K562 (cell line): Measurements from ENCODE around the gene PTRH1. TPM values are rescaled to one million over a fixed set of nuclear protein-coding genes. Genes with fewer than 3 reads are reported as not detected.

Source experiments
- BRD4 ChIP-seq: fragments of 200-600 bp; sonication (generic); IDR thresholded peaks from 2 replicates; pipeline ENCODE4 v1.6.1; 2017; ENCODE audit warnings: inconsistent platforms
- BRF1 ChIP-seq: IDR thresholded peaks from 3 replicates; pipeline ENCODE4 v1.6.1; 2011; ENCODE audit warnings: borderline replicate concordance, mild to moderate bottlenecking; ENCODE audit not compliant: insufficient read length; ENCODE audit errors: extremely low read depth
- FOXO4 ChIP-seq: fragments of 450-650 bp; formaldehyde crosslinking; IDR thresholded peaks from 2 replicates; pipeline ENCODE4 v1.4.0; 2020; ENCODE audit warnings: mild to moderate bottlenecking, moderate library complexity
- GABPA ChIP-seq: fragments of 200-800 bp; sonication (Bioruptor generic); conservative IDR thresholded peaks from 2 replicates; pipeline ENCODE4 v1.6.1; 2016; ENCODE audit warnings: low read depth, missing genetic modification characterization, missing compliant biosample characterization
- GTF2E2 ChIP-seq: fragments of 200-800 bp; sonication (Bioruptor generic); IDR thresholded peaks from 2 replicates; pipeline ENCODE4 v1.6.1; 2016; ENCODE audit warnings: missing genetic modification characterization, missing compliant biosample characterization
- KLF16 ChIP-seq: IDR thresholded peaks from 2 replicates; pipeline ENCODE4 v1.6.1; 2016; ENCODE audit warnings: antibody characterized with exemption
- MCM5 ChIP-seq: fragments of 450-650 bp; IDR thresholded peaks from 2 replicates; pipeline ENCODE4 v1.6.1; 2016; ENCODE audit warnings: low read depth
- MTA2 ChIP-seq: fragments of 450-650 bp; IDR thresholded peaks from 2 replicates; pipeline ENCODE4 v1.6.1; 2016; ENCODE audit warnings: low read depth
- NFATC3 ChIP-seq: fragments of 450-650 bp; IDR thresholded peaks from 2 replicates; pipeline ENCODE4 v1.6.1; 2017; ENCODE audit warnings: mild to moderate bottlenecking
- NFYB ChIP-seq: IDR thresholded peaks from 2 replicates; pipeline ENCODE4 v1.6.1; 2011; ENCODE audit warnings: mild to moderate bottlenecking, moderate library complexity; ENCODE audit not compliant: insufficient read length; ENCODE audit errors: extremely low read depth
- PREB ChIP-seq: sonication (generic); formaldehyde crosslinking; IDR thresholded peaks from 2 replicates; pipeline ENCODE4 v1.8.1; 2023; ENCODE audit warnings: mild to moderate bottlenecking, missing genetic modification reagents
- SNIP1 ChIP-seq: fragments of 450-650 bp; IDR thresholded peaks from 2 replicates; pipeline ENCODE4 v1.7.1; 2017; ENCODE audit warnings: low read depth, mild to moderate bottlenecking
- TRIM25 ChIP-seq: fragments of 450-650 bp; IDR thresholded peaks from 2 replicates; pipeline ENCODE4 v1.7.0; 2016; ENCODE audit warnings: borderline replicate concordance
- ZNF184 ChIP-seq: sonication (generic); formaldehyde crosslinking; IDR thresholded peaks from 2 replicates; pipeline ENCODE4 v1.5.0; 2020; ENCODE audit warnings: missing genetic modification reagents
- ZNF384 ChIP-seq: IDR thresholded peaks from 2 replicates; pipeline ENCODE4 v1.6.1; 2012; ENCODE audit warnings: low read depth, low read length, improper control_type of control experiment
- polyA plus RNA-seq, 8 experiments: library from polyadenylated mRNA; depleted of rRNA in 4 of 8; stranded (reverse) in 5 of 8; unstranded in 3 of 8; fragments of >200 nt; fragmentation: Nextera tagmentation in 2 of 8; fragmentation: Illumina TruSeq in 1 of 8; extraction: Ambion mirVana in 2 of 8; extraction: Trizol in 1 of 8; gene quantifications; 2 replicates each; pipeline versions ENCODE4 v1.2.1 to v1.2.3, GENCODE V29; 2011 to 2014; ENCODE audit warnings: inconsistent platforms in 1 of 8, missing spikeins in 1 of 8
- total RNA-seq, 7 experiments: library from RNA; depleted of rRNA in 6 of 7; stranded (reverse); fragments of >200 nt in 6 of 7; fragmentation: Illumina TruSeq in 2 of 7; extraction: Trizol in 2 of 7; gene quantifications; 2 replicates each; pipeline versions ENCODE4 v1.2.1 to v1.2.3, GENCODE V29; 2011 to 2021; ENCODE audit warnings: low replicate concordance in 1 of 7
- TF ChIP-seq, protein P1 (sequence below): fragments of 450-650 bp; conservative IDR thresholded peaks from 2 replicates; pipeline ENCODE4 v1.6.1; 2016; ENCODE audit warnings: missing genetic modification characterization, low read depth, mild to moderate bottlenecking, missing compliant biosample characterization, moderate library complexity
- TF ChIP-seq, protein P2 (sequence below): sonication (generic); formaldehyde crosslinking; IDR thresholded peaks from 2 replicates; pipeline ENCODE4 v1.8.1; 2023; ENCODE audit warnings: mild to moderate bottlenecking, missing genetic modification reagents, moderate library complexity
- TF ChIP-seq, protein P3 (sequence below): fragments of 150-350 bp; IDR thresholded peaks from 2 replicates; pipeline ENCODE4 v1.6.1; 2014; ENCODE audit warnings: low read depth, mild to moderate bottlenecking, low read length, borderline replicate concordance

The PTRH1 gene
- total and polyA plus RNA-seq, 9 of the 15 experiments (the other 6 are each of a cell fraction or from before 2014, with no cell fraction given): 0.63 to 43.1 (median 5.7) TPM

DNA sequence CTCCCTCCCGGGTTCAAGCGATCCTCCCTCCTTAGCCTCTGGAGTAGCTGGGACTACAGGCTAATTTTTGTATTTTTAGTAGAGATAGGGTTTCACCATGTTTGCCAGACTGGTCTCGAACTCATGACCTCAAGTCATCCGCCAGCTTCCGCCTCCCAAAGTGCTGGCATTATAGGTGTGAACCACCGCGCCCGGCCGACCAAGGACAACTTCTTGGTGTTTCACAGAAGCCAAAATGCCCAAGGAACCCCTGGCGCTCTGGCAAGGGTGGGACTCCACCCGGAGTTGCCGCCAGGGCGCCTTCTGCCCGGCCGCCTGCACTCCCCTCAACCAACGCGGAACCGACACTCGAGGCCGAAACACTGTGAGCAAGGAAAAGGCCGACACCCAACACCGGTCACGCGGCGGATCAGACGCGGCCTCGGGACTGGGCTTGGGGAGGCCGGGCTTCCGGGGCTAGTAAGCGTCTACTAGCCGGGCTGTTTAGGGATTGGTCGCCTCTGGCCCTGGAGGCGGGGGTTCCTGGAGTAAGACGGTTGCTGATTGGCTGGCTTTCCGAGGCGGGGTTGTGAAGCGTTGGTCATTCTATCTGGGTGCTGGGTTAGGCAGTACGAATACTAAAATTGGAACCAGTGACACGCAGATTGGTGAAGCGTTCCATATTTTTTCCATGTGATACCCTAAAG is 16.3 kb downstream of the PTRH1 start (continued):
- TF ChIP-seq, protein P1, sequence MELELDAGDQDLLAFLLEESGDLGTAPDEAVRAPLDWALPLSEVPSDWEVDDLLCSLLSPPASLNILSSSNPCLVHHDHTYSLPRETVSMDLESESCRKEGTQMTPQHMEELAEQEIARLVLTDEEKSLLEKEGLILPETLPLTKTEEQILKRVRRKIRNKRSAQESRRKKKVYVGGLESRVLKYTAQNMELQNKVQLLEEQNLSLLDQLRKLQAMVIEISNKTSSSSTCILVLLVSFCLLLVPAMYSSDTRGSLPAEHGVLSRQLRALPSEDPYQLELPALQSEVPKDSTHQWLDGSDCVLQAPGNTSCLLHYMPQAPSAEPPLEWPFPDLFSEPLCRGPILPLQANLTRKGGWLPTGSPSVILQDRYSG: peak; percentile 94
- TF ChIP-seq ZNF184 (CRISPR knock-in tag) (no peak), SNIP1 (no peak), BRF1 (no peak), TRIM25 (no peak), MTA2 (no peak), PREB (CRISPR knock-in tag) (peak; percentile 64; the same call in 1 of the 2 replicates), BRD4 (no peak), GABPA (tag) (peak; percentile 77), FOXO4 (CRISPR knock-in tag) (0 out of 2 replicates have a peak, but pooled peaks have one; percentile 75), MCM5 (no peak), NFYB (peak; percentile 75), NFATC3 (no peak), KLF16 (no peak), ZNF384 (no peak), GTF2E2 (peak; percentile 90)
- TF ChIP-seq, protein P2, sequence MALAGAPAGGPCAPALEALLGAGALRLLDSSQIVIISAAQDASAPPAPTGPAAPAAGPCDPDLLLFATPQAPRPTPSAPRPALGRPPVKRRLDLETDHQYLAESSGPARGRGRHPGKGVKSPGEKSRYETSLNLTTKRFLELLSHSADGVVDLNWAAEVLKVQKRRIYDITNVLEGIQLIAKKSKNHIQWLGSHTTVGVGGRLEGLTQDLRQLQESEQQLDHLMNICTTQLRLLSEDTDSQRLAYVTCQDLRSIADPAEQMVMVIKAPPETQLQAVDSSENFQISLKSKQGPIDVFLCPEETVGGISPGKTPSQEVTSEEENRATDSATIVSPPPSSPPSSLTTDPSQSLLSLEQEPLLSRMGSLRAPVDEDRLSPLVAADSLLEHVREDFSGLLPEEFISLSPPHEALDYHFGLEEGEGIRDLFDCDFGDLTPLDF: no peak
- TF ChIP-seq, protein P3, sequence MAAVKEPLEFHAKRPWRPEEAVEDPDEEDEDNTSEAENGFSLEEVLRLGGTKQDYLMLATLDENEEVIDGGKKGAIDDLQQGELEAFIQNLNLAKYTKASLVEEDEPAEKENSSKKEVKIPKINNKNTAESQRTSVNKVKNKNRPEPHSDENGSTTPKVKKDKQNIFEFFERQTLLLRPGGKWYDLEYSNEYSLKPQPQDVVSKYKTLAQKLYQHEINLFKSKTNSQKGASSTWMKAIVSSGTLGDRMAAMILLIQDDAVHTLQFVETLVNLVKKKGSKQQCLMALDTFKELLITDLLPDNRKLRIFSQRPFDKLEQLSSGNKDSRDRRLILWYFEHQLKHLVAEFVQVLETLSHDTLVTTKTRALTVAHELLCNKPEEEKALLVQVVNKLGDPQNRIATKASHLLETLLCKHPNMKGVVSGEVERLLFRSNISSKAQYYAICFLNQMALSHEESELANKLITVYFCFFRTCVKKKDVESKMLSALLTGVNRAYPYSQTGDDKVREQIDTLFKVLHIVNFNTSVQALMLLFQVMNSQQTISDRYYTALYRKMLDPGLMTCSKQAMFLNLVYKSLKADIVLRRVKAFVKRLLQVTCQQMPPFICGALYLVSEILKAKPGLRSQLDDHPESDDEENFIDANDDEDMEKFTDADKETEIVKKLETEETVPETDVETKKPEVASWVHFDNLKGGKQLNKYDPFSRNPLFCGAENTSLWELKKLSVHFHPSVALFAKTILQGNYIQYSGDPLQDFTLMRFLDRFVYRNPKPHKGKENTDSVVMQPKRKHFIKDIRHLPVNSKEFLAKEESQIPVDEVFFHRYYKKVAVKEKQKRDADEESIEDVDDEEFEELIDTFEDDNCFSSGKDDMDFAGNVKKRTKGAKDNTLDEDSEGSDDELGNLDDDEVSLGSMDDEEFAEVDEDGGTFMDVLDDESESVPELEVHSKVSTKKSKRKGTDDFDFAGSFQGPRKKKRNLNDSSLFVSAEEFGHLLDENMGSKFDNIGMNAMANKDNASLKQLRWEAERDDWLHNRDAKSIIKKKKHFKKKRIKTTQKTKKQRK: no peak
